Astrocyte of the spinal cord (primary cell): ENCODE data around the gene NSL1.
A peak's percentile ranks its signal among the peaks of the same experiment; 100 is the strongest.
"Not testable (repeated sequence)": the region's sequence is repeated elsewhere in the genome, so short reads cannot be mapped to it uniquely, and the experiment has no call there.

Experiments used
- DNase-seq: peaks from one replicate; pipeline ENCODE4 v3.0.0; 2011; ENCODE audit warnings: low read depth, low spot score
- H3K4me3 ChIP-seq: 2 replicates; pipeline ENCODE4 v1.5.1; 2011; ENCODE audit warnings: low read depth, mild to moderate bottlenecking, low read length, moderate library complexity
- CTCF ChIP-seq: IDR thresholded peaks from 2 replicates; pipeline ENCODE4 v1.5.1; 2012; ENCODE audit warnings: low read depth, mild to moderate bottlenecking, low read length, inconsistent platforms
- in situ Hi-C: cut with HindIII; loops from 2 replicates; pipeline ENCODE4 v1.10.0; 2017; ENCODE audit warnings: low sequenced_read_pairs

Gene NSL1

DNA sequence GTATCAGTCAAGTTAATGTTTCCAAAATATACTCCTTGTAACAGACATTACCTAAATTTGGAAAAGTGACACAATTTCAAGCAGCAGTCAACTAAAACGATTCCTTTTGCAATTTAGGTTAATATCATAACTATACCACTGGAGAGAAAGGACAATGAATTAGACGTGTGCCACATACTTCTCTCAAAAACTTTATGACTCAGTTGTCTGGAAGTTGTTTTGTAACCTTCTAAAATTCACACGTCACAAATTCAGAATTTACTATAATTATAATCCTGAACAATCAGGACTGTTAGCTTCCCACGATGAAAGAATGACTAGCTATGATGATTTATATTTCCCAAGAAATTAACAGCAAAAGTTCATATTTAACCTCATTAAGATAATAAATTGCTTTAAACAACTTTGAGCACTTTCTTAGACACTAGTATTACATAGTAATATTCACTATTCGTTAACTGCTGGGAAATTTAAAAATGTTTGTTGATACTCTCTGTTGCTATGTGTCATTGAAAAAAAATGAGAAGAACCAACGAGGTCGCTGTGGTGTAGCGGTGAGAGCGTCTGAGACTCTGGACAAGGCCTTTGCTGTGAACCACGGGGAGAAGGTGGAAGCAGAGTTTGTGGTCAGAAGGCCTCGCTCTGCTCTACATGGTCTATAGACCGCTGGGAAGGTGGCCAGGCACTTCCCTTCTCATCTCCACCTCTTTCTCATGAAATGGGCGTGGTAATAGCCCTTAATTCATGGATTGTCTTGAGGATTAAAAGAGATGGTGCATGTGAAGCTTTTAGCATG, 64.0 kb downstream of the NSL1 start:
- DNase-seq = peak; percentile 74
- in situ Hi-C loops = no loop called here
- no peak overlapping the region for H3K4me3 ChIP-seq
- TF ChIP-seq CTCF = no peak

DNA sequence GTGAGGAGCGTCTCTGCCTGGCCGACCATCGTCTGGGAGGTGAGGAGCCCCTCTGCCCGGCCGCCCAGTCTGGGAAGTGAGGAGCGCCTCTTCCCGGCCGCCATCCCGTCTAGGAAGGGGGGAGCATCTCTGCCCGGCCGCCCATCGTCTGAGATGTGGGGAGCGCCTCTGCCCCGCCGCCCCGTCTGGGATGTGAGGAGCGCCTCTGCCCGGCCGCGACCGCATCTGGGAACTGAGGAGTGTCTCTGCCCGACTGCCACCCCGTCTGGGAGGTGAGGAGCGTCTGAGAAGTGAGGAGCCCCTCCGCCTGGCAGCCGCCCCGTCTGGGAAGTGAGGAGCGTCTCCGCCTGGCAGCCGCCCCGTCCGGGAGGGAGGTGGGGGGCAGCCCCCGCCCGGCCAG, 66.9 kb downstream of the NSL1 start:
- DNase-seq, in situ Hi-C loops, H3K4me3 ChIP-seq: not testable (repeated sequence)

- in situ Hi-C loops = no loop called here
- H3K4me3 ChIP-seq = no peak overlapping the region
- no peak for TF ChIP-seq CTCF
- no peak for DNase-seq
Measured at GRCh38 chr1:212722270-212722957, 69.2 kb downstream of the NSL1 start.

GRCh38 chr1:212721388-212722247, 70.0 kb downstream of the NSL1 start:
- no peak for TF ChIP-seq CTCF
- in situ Hi-C loops = no loop called here
- no peak overlapping the region for H3K4me3 ChIP-seq
- peak; percentile 83 for DNase-seq

GRCh38 chr1:212719633-212720032, 71.9 kb downstream of the NSL1 start:
- TF ChIP-seq CTCF = no peak
- in situ Hi-C loops = no loop called here
- no peak overlapping the region for H3K4me3 ChIP-seq
- no peak for DNase-seq

- DNase-seq = peak; percentile 22
- H3K4me3 ChIP-seq = no peak overlapping the region
- peak; percentile 26 for TF ChIP-seq CTCF
- in situ Hi-C loops = no loop called here
Measured at GRCh38 chr1:212718499-212718898, 73.1 kb downstream of the NSL1 start.

- TF ChIP-seq CTCF = no peak
- in situ Hi-C loops = no loop called here
- no peak overlapping the region for H3K4me3 ChIP-seq
- no peak for DNase-seq
Measured at GRCh38 chr1:212716161-212716560, 75.4 kb downstream of the NSL1 start.
